SIG-M5 (cell line): ENCODE results near the gene FBLIM1.

Experiments used
- DNase-seq: peaks from one replicate; lab custom pipeline; 2025; lab: John Stamatoyannopoulos, UW

The FBLIM1 gene

DNA sequence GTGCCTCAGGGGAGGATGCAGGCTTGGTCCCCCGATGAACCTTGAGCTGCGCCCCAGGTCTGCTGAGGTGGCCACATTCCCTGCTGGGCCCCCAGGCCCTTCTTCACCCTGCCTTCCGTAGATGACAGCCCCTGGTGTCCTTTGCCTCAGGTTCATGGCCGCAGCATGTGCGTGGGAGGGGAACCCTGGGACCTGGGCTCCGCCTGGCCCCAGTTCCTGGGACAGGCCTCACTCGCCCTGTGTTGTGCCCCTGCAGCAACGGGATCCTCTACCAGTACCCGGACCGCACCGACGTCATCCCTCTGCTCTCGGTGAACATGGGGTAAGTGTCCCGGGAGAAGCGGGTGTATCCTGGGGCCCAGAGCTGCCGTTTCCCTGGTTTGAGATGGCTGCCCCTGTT lies 27.7 kb upstream of the FBLIM1 start:
- no peak for DNase-seq

DNA sequence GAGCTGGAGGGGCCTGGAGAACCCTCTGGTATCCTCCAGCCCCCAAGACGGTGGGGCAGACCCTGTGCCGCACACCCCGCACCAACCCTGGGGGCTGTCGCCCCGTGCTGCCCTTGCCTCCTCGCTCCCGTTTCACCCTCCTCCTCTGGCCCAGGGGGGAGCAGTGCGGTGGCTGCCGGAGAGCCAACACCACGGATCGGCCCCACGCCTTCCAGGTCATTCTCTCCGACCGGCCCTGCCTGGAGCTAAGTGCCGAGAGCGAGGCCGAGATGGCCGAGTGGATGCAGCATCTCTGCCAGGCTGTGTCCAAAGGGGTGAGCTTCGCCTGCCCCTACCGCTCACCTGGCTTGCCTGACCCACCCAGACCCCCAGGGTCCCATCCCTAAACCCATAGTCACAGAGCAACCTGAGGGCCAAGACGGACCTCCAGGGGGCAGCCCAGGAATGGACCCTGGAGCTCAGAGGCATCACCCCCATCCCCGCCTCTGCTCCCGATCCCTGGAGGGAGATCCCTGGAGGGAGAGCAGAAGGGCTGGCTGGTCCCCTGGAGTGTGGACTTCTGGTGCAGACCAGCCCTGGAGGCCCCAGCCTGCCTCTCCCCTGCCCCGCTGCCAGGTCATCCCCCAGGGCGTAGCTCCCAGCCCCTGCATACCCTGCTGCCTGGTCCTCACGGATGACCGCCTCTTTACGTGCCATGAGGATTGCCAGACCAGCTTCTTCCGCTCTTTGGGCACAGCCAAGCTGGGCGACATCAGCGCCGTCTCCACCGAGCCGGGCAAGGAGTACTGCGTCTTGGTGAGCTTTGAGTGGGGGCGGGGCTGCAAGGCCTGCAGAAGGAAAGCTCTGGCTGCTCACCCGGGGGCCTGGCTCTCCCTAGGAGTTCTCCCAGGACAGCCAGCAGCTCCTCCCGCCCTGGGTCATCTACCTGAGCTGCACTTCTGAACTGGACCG lies 26.6 kb upstream of the FBLIM1 start:
- no peak for DNase-seq

DNA sequence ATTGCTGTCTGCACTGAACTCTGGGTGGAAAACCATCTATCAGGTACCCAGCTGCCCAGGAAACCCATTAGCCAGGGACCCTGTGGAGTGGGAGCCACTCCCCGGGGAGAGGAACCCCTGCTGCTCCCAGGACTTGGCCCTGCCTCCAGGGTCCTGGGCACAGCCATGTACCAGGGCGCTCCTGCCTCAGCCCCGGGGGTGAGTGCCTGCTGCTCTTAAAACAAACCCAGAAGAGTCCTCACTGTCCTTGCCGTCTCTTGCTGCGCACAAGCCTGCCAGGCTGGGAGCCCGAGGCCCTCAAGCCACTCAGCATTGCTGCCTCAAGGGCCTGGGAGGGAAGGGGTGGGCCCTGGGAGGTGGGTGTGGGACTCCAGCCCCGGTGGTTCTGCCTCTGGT lies 25.9 kb upstream of the FBLIM1 start:
- no peak for DNase-seq

GRCh38 chr1:15733218-15733725 lies 25.3 kb upstream of the FBLIM1 start:
- DNase-seq = no peak

GRCh38 chr1:15733726-15734226 lies 24.8 kb upstream of the FBLIM1 start:
- no peak for DNase-seq

- DNase-seq = no peak
These were observed 24.3 kb upstream of the FBLIM1 start for GRCh38 chr1:15734296-15734695.

DNA sequence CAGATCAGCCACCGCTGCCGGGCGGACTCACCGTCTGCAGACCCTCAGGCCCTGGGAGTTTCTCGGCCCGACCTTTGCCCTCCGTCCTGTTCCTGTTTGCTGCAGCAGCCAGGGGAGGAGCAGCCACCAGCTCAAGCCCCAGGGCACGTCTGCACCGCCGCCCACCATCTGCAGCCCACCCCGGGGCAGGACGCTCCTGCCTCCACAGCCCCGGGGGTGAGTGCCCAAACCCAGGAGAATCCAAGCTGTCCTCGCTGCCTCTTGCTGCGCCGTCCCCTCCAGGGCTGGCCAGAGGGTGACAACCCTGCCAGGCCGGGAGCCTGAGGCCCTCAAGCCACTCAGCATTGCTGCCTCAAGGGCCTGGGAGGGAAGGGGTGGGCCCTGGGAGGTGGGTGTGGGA lies 23.7 kb upstream of the FBLIM1 start:
- DNase-seq = no peak

- no peak for DNase-seq
These were observed 23.1 kb upstream of the FBLIM1 start for GRCh38 chr1:15735304-15736037.

GRCh38 chr1:15736038-15736891 lies 22.3 kb upstream of the FBLIM1 start, which contains the start of gene SLC25A34:
TSS of gene SLC25A34 (plus strand) at chr1:15736258. CDS start at chr1:15736486, 228 bp downstream.
- no peak for DNase-seq

DNA sequence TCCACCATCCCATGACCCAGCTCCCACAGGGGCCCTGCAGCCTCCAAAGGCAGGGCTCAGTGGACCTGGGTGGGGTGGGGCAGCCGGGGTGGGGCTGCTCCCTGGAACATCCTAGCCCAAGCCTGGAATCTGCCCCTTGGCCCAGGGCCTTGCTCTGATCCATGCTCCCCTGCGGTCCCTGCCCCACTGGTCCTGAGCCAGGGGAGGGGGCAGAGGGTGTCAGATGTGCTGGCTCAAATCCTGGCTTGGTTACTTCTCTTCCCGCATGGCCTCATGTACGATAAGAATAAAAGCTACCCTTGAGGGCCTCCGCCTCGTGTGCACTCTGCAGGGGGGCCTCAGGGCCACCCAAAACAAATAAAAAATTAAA lies 21.7 kb upstream of the FBLIM1 start:
- DNase-seq = no peak

- no peak for DNase-seq
These were observed 21.0 kb upstream of the FBLIM1 start for GRCh38 chr1:15737324-15738319.

- DNase-seq = no peak
These were observed 20.0 kb upstream of the FBLIM1 start for GRCh38 chr1:15738416-15739113.

GRCh38 chr1:15739259-15739658 lies 19.3 kb upstream of the FBLIM1 start:
- no peak for DNase-seq

DNA sequence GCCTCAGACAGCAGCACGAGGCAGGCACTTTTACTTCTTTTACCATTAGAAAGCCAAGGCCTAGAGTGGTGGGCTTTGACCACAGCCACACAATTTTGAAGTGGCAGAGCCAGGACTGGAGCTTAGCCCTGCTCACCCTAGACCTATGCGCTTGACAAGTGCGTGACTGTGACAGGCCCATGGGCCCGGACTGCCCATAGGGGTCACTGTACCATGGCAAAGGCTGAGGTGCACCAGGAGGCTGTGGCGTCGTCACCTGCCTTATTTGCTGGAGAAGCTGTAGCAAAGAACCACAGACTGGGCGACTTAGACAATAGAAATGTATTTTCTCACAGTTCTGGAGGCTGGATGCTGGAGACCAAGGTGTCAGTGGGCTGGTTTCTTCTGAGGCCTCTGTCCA lies 18.9 kb upstream of the FBLIM1 start:
- no peak for DNase-seq

DNA sequence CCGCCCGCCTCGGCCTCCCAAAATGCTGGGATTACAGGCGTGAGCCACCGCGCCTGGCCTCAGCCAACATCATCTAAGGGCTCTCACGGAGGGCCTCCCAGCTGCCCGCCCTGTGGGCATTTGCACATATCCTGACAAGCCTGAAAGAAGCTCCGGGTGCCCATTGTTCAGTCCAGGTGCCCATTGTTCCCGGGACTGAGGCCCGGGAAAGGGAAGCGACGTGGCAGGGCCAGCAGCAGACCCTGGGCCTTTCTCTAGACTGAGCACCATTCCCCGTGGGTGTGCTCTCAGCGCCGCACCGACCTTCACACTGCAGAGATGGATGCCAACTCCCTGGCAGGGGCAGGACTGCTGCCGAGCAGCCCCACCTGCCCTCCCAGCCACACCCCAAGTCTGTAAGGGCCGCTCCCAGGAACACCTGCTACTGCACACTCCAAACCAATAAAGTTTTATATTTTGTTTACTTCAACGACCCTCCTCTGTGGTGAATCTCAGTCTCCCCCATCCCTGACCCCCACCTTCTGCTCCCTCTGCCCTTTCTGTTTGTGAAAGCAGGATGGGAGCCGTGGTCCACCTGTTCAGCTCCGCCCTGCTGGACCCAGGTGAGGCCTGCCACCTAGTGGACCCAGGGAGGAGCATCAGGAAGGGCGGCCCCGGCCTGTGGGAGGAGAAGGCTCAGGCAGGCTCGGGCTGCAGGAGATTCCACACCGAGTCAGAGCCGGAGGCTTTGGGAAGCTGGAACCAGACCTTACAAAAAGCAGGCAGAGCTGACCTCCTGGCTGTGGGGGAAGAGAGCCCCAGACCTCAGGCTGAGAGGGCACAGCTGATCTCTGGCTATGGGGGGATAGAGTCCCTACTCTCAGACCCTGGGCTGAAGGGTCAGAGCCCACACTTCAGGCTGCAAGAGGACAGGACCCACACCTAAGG lies 17.4 kb upstream of the FBLIM1 start:
- DNase-seq = no peak

DNA sequence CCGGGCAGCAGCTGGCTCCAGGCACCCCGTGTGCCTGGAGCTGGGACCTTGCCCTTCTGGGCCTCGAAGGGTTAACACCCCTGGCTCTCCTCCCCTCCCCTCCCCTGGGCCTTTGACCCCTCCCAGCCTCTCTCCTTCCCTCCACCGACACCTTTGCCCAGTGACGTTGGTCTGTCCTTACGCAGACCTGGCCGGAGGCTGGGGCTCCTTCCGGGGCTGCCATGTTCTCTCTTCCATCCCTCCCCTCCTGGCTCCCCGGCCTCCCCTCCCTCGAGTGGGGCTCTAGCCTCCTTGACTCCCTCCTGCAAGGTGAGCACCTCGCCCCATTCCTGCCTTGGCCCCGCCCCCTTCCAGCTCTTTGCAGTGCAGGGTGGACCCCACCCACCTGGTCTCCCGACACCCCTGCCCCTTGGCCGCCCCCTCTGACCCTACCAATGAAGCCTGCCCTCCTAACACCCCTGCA lies 16.2 kb upstream of the FBLIM1 start, which contains the start of gene TMEM82:
TSS of gene TMEM82 (plus strand) at position 161 of the 463 bp plus-strand sequence. CDS start at position 222, 61 bp downstream.
- no peak for DNase-seq

- no peak for DNase-seq
These were observed 14.4 kb upstream of the FBLIM1 start for GRCh38 chr1:15744122-15744679.

DNA sequence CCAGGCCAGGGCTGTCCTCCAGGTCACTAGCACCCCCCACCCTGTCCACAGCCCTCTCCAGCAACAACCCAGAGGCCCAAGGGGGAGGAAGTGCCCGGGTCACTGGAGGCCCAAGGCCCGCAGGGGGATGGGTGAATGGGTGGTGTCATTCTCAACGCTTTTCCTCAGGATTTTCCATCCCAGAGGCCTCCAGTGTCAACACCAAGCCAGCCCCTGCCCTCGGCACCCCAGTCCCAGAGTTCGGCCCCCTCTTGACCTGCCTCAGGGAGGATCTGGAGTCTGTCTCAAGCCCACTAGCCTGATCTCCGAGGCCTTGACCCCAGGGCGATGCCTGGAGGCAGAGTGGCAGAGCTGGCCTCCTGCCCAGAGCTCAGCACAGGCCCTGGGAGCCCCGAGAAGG lies 11.2 kb upstream of the FBLIM1 start:
- no peak for DNase-seq
